Kidney capillary endothelial cell (primary cell): ENCODE results near the gene CETP.
"Not testable (repeated sequence)": the region's sequence is repeated elsewhere in the genome, so short reads cannot be mapped to it uniquely, and the experiment has no call there.

Experiments
- DNase-seq: peaks from one replicate; pipeline ENCODE4 v3.0.0-alpha.2; 2018; ENCODE audit warnings: low spot score

Gene CETP

DNA sequence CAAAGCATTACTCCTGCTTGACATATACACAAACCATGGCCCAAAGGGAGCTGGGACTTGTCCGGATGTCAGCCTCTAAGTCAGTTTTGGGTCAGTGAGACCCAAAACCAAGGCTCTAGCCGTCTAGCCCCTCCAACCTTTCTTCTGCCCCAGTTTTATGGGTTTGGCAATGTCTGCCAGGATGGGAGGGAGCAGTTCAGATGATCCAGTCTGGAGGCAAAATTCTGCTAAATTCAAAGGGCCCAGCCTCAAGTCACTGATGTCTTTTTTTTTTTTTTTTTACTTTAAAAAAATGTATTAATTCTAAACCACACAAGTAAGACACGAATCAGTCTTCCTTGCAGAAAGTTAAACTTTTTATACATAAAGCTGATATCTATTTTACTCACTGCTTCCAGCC lies 36.2 kb downstream of the CETP start:
- DNase-seq: no peak

DNA sequence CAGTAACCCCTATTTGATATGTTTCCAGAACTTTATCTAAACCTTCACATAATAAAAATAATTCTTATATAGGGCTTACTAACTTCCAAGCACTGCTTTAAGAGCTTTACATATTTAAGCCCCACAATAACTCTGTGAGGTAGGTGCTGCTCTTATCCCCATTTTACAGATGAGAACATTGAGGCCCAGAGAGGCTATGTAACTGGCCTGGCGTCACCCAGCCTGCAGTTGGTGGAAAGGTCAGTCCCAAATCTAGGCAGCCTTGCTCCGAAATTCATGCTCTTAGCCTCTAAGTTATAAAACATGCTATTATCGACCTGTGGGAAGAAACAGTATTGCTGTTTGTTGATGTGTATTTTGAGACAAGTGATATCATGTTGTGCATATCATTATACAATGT lies 36.6 kb downstream of the CETP start:
- no peak for DNase-seq

DNA sequence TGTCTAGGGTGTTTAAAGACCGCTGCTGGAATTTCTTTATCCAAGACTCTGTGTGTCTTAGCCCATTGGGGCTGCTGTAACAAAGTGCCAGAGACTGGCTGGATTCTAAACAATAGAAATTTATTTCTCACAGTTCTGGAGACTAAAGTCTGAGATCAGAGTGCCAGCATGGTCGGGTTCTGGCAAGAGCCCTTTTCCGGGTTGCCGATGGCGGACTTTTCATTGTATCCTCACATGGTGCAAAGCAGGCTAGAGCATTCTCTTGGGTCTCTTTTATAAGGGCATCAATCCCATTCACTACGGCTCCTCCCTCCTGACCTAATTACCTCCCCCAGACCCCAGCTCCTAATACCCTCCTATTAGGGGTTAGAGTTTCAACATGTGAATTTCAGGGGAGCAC lies 37.1 kb downstream of the CETP start:
- no peak for DNase-seq

- DNase-seq: no peak
Measured at GRCh38 chr16:56999409-57000270, 37.9 kb downstream of the CETP start.

DNA sequence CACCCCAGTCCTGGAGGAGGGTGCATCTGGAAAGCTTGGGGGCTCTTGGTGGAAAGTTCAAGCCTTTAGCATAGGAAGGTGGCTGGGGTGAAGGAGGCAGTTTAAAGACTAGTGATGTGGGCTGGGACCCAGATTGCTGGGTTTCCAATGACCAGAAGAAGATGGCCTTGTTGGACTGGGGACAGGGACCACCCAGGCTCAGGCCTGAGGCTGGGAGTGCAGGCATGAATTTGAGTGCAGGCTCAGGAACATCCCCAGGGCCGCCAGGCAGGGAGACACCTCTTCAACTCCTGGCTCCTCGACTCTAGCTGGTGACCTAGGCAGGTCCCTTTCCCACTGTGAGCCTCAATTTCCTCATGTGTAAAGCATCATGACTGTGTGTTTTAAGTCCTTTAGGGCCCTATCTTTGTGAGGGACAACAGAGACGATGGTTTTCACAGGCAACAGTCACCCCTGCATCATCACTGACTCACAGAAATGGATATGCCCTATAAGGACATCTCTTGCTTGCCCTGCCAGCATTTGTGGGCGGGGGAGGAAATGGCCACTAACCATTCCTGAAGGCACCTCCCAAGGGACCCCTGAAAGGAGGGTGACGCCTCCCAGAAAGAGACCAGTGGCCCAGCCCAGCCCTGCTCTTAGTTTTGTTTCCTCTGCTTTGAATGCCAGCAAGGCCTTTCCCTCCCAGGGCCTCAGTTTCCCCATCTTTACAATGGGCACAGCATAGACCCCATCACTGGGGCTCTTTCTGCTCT lies 38.7 kb downstream of the CETP start:
- DNase-seq: peak; percentile 98

GRCh38 chr16:57001026-57001679 lies 39.4 kb downstream of the CETP start:
- DNase-seq: no peak

- DNase-seq: no peak
Measured at GRCh38 chr16:57003439-57004386, 42.0 kb downstream of the CETP start.

GRCh38 chr16:57004387-57005250 lies 42.9 kb downstream of the CETP start:
- no peak for DNase-seq

GRCh38 chr16:57005597-57005996 lies 43.8 kb downstream of the CETP start:
- DNase-seq: not testable (repeated sequence)

DNA sequence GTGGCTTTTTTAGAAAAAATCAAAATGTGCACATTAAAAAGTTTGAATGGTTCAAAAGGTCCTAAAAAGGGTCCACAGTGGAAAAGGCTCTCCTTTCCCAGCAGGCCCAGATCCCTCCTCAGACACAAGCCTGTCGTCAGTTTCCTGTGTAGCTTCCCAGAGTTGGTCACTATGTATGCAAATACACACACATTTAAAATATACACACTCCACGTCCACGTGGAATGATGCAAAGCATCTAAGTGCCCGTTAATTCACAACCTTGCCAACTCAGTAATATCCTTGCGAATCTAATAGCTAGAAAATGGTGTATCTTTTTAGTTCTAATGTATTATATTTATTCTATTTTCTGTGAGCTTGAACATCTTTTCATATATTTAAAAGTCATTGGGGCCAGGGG lies 45.3 kb downstream of the CETP start:
- DNase-seq: no peak

- DNase-seq: no peak
Measured at GRCh38 chr16:57007530-57007929, 45.8 kb downstream of the CETP start.

- DNase-seq: no peak
Measured at GRCh38 chr16:57008440-57008839, 46.7 kb downstream of the CETP start.

- DNase-seq: no peak
Measured at GRCh38 chr16:57009643-57010170, 48.0 kb downstream of the CETP start.

DNA sequence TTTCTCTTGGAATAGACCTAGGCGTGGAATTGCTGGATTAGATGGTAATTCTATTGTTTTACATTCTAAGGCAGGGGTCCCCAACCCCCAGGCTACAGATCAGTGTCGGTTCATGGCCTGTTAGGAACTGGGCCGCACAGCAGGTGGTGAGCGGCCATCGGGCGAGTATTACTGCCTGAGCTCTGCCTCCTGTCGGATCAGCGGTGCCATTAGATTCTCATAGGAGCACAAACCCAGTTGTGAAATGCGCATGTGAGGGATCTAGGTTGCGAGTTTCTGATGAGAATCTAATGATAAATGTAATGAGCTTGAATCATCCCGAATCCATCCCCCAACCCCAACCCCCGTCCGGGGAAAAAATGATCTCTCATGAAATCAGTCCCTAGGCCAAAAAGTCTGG lies 50.6 kb downstream of the CETP start:
- DNase-seq: no peak

- DNase-seq: no peak
Measured at GRCh38 chr16:57013229-57013628, 51.5 kb downstream of the CETP start.

GRCh38 chr16:57013902-57014301 lies 52.2 kb downstream of the CETP start:
- no peak for DNase-seq

DNA sequence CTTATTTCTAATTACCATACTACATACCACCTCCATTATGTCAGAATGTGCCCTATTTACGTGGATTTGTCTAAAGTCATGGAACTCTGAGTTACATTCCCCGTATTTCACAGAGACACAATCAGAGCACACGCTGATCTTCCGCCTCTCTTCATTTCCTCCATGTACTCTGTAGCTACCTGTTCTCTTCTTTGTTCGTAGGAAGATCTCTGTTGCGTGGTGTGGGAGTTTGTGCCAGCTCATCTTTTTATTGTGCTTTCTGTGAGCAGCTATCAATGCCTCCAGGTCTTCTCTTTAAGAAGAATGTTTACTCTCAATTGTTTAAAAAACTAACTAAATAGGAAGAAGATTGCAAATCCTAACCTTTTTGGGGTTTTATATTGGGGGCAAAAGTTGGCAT lies 54.6 kb downstream of the CETP start:
- DNase-seq: no peak

- DNase-seq: no peak
Measured at GRCh38 chr16:57016831-57017230, 55.1 kb downstream of the CETP start.

DNA sequence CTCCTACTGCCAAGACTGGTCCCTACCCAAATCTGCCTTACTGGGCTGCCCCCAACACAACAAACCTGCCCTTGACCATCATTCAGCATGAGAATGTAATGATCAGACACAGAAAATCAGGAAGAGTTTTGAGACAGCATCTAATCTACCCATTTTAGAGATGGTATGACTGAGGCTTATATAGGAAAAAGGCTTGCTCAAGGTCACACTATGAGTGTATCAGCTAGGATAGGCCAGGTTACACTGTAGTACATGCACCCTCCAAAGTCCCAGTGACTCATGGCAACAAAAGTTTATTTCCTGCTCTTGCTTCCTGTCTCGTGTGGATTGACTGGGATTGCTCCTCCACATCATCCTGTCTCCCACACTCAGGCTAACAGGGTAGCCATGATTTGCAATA lies 55.5 kb downstream of the CETP start:
- peak; percentile 92 for DNase-seq

- DNase-seq: no peak
Measured at GRCh38 chr16:57019746-57020145, 58.0 kb downstream of the CETP start.

DNA sequence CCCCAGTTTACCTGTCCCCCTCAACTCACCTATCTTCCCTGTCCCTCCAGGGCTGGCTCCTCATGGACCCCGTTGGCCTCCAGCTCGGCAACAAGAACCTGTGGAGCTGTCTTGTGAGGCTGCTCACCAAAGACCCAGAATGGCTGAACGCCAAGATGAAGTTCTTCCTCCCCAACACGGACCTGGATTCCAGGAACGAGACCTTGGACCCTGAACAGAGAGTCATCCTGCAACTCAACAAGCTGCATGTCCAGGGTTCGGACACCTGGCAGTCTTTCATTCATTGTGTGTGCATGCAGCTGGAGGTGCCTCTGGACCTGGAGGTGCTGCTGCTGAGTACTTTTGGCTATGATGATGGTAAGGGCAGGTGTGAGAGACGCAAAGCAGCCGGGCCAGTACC lies 58.9 kb downstream of the CETP start:
- DNase-seq: no peak
